IMR-90 (cell line): ENCODE measurements around the gene CABCOCO1. TPM values are rescaled to one million over a fixed set of nuclear protein-coding genes. Genes with fewer than 3 reads are reported as not detected.

Experiments used
- ATAC-seq: fragments of 200-7000 bp; cut with Tn5 transposase; 2 replicates; pipeline ENCODE4 v1.9.1; 2020; ENCODE audit warnings: low read depth, mild to moderate bottlenecking, moderate library complexity
- BruUV-seq: library from RNA; stranded (reverse); fragments of 400-500 nt; replicated peaks from 2 replicates; lab custom pipeline; 2021; lab: Mats Ljungman, UMichigan
- CTCF ChIA-PET: fragments of 300-600 bp; formaldehyde crosslinking; extraction: SDS; loops from one replicate; lab custom pipeline; 2021; ENCODE audit warnings: antibody characterized with exemption; lab: Yijun Ruan, JAX
- POLR2A ChIA-PET: fragments of 300-600 bp; sonication (Branson Sonifier 250); formaldehyde crosslinking; loops from one replicate; lab custom pipeline; 2022; ENCODE audit warnings: antibody characterized with exemption; ENCODE audit not compliant: unreplicated experiment; lab: Charles Lee
- DNase-seq: peaks from one replicate; pipeline ENCODE4 v3.0.0; 2013
- H2AFZ ChIP-seq: replicated peaks from 2 replicates; pipeline ENCODE3; 2013; ENCODE audit warnings: low read length, mild to moderate bottlenecking; ENCODE audit not compliant: poor library complexity
- H2AK5ac ChIP-seq: 2 replicates; pipeline ENCODE4 v1.6.1; 2013; ENCODE audit warnings: low read depth, low read length, inconsistent platforms
- H2AK9ac ChIP-seq: replicated peaks from 2 replicates; pipeline ENCODE3; 2013; ENCODE audit warnings: mild to moderate bottlenecking, low read depth, low read length, moderate library complexity; ENCODE audit not compliant: poor library complexity
- H2BK120ac ChIP-seq: 2 replicates; pipeline ENCODE4 v1.6.1; 2013; ENCODE audit warnings: low read depth, low read length, inconsistent platforms
- H2BK15ac ChIP-seq: 3 replicates; pipeline ENCODE4 v1.6.1; 2013; ENCODE audit warnings: low read depth, low read length, inconsistent platforms
- H2BK20ac ChIP-seq: 2 replicates; pipeline ENCODE4 v1.6.1; 2013; ENCODE audit warnings: low read depth, mild to moderate bottlenecking, inconsistent platforms, low read length, moderate library complexity
- H2BK5ac ChIP-seq: 2 replicates; pipeline ENCODE4 v1.6.1; 2013; ENCODE audit warnings: mild to moderate bottlenecking, low read depth, low read length, inconsistent platforms; ENCODE audit not compliant: poor library complexity, severe bottlenecking
- H3K14ac ChIP-seq: replicated peaks from 2 replicates; pipeline ENCODE4 v1.6.1; 2013; ENCODE audit warnings: low read depth, low read length, inconsistent platforms
- H3K18ac ChIP-seq: 2 replicates; pipeline ENCODE4 v1.6.1; 2013; ENCODE audit warnings: low read depth, low read length, control low read depth
- H3K23ac ChIP-seq: 2 replicates; pipeline ENCODE4 v1.6.1; 2013; ENCODE audit warnings: low read depth, low read length, inconsistent platforms
- H3K27ac ChIP-seq: 2 replicates; pipeline ENCODE4 v1.5.1; 2013; ENCODE audit warnings: mild to moderate bottlenecking, control low read depth, low read length; ENCODE audit not compliant: insufficient read depth
- H3K27me3 ChIP-seq: 2 replicates; pipeline ENCODE4 v1.6.1; 2013; ENCODE audit warnings: low read length; ENCODE audit not compliant: control insufficient read depth, insufficient read depth
- H3K36me3 ChIP-seq: 2 replicates; pipeline ENCODE4 v1.6.1; 2013; ENCODE audit warnings: low read length, mixed read lengths; ENCODE audit not compliant: control insufficient read depth, insufficient read depth
- H3K4ac ChIP-seq: 2 replicates; pipeline ENCODE4 v1.6.1; 2013; ENCODE audit warnings: low read depth, low read length, inconsistent platforms
- H3K4me1 ChIP-seq: 2 replicates; pipeline ENCODE4 v1.6.1; 2013; ENCODE audit warnings: low read length, mixed read lengths; ENCODE audit not compliant: control insufficient read depth, insufficient read depth
- H3K4me2 ChIP-seq: 2 replicates; pipeline ENCODE4 v1.6.1; 2013; ENCODE audit warnings: low read depth, mild to moderate bottlenecking, control low read depth, low read length, moderate library complexity
- H3K4me3 ChIP-seq: 2 replicates; pipeline ENCODE4 v1.5.1; 2013; ENCODE audit warnings: low read depth, mild to moderate bottlenecking, control low read depth, low read length, moderate library complexity; ENCODE audit not compliant: insufficient read depth
- H3K56ac ChIP-seq: 2 replicates; pipeline ENCODE4 v1.6.1; 2013; ENCODE audit warnings: low read length, inconsistent platforms; ENCODE audit not compliant: insufficient read depth; ENCODE audit errors: extremely low read depth
- H3K79me1 ChIP-seq, 2 experiments: 2 replicates each; pipeline ENCODE4 v1.6.1; 2013; ENCODE audit warnings: low read length in 2 of 2, inconsistent platforms in 1 of 2, low read depth in 1 of 2
- H3K9ac ChIP-seq: 2 replicates; pipeline ENCODE4 v1.6.1; 2013; ENCODE audit warnings: low read depth, low read length, control low read depth
- H3K9me1 ChIP-seq: 2 replicates; pipeline ENCODE4 v1.6.1; 2013; ENCODE audit warnings: low read length, inconsistent platforms; ENCODE audit not compliant: insufficient read depth
- H3K9me3 ChIP-seq: 2 replicates; pipeline ENCODE4 v1.6.1; 2013; ENCODE audit warnings: low read length; ENCODE audit not compliant: control insufficient read depth, insufficient read depth
- H4K20me1 ChIP-seq: 2 replicates; pipeline ENCODE4 v1.6.1; 2013; ENCODE audit warnings: low read length, inconsistent platforms; ENCODE audit not compliant: insufficient read depth
- H4K5ac ChIP-seq: 2 replicates; pipeline ENCODE4 v1.6.1; 2013; ENCODE audit warnings: mild to moderate bottlenecking, low read depth, low read length, control low read depth
- H4K8ac ChIP-seq, 2 experiments: 2 replicates each; pipeline ENCODE4 v1.6.1; 2013; ENCODE audit warnings: low read depth in 2 of 2, low read length in 2 of 2, control low read depth in 1 of 2, inconsistent platforms in 1 of 2
- H4K91ac ChIP-seq: 2 replicates; pipeline ENCODE4 v1.6.1; 2013; ENCODE audit warnings: low read depth, low read length, inconsistent platforms; ENCODE audit not compliant: insufficient read depth
- CEBPB ChIP-seq: IDR thresholded peaks from 2 replicates; pipeline ENCODE4 v1.6.1; 2012; ENCODE audit warnings: low read depth, low read length, improper control_type of control experiment
- CHD1 ChIP-seq: IDR thresholded peaks from 2 replicates; pipeline ENCODE4 v1.6.1; 2012; ENCODE audit warnings: low read depth, low read length, improper control_type of control experiment
- FOS ChIP-seq: fragments of 150-350 bp; IDR thresholded peaks from 2 replicates; pipeline ENCODE4 v1.6.1; 2016; ENCODE audit warnings: low read depth, low read length
- MAFK ChIP-seq: IDR thresholded peaks from 2 replicates; pipeline ENCODE4 v1.6.1; 2012; ENCODE audit warnings: low read depth, low read length, improper control_type of control experiment
- MAZ ChIP-seq: IDR thresholded peaks from 2 replicates; pipeline ENCODE4 v1.6.1; 2012; ENCODE audit warnings: low read depth, mild to moderate bottlenecking, low read length, improper control_type of control experiment, moderate library complexity, borderline replicate concordance
- NFE2L2 ChIP-seq: fragments of 150-350 bp; IDR thresholded peaks from 2 replicates; pipeline ENCODE4 v1.6.1; 2016; ENCODE audit warnings: low read depth, mild to moderate bottlenecking, low read length
- POLR2A ChIP-seq: IDR thresholded peaks from 2 replicates; pipeline ENCODE4 v1.6.1; 2012; ENCODE audit warnings: mild to moderate bottlenecking, low read depth, low read length
- RAD21 ChIP-seq: IDR thresholded peaks from 2 replicates; pipeline ENCODE4 v1.6.1; 2012; ENCODE audit warnings: low read length, improper control_type of control experiment
- RFX5 ChIP-seq: IDR thresholded peaks from 2 replicates; pipeline ENCODE4 v1.8.0; 2012; ENCODE audit warnings: low read depth, mild to moderate bottlenecking, low read length, moderate library complexity
- SMC3 ChIP-seq: fragments of 150-350 bp; IDR thresholded peaks from 2 replicates; pipeline ENCODE4 v1.6.1; 2016; ENCODE audit warnings: low read depth, mild to moderate bottlenecking, antibody characterized with exemption, low read length, moderate library complexity
- WGBS, 2 experiments: methylation state at CpG; one replicate each; pipeline versions ENCODE4 v1.1.5 to v1.1.7; 2013; ENCODE audit warnings: missing lambda C conversion rate in 2 of 2; ENCODE audit not compliant: insufficient read length in 1 of 2; ENCODE audit errors: extremely low coverage in 2 of 2; 5-methylcytosine and 5-hydroxymethylcytosine counted together
- dilution Hi-C: fragments of 300-500 bp; cut with HindIII; formaldehyde crosslinking; loops from one replicate; pipeline ENCODE4 v1.14.3; 2018; ENCODE audit warnings: low sequenced_read_pairs; ENCODE audit not compliant: unreplicated experiment
- in situ Hi-C: fragments of 300-500 bp; cut with MboI; formaldehyde crosslinking; loops from 3 replicates; pipeline ENCODE4 v1.14.3; 2019; ENCODE audit warnings: low sequenced_read_pairs, inconsistent platforms, mixed read lengths
- intact Hi-C: fragments of 100-400 bp; cut with micrococcal nuclease; formaldehyde crosslinking; loops from 2 replicates; pipeline ENCODE4 v1.10.0; 2022
- polyA plus RNA-seq, 3 experiments: library from polyadenylated mRNA; depleted of rRNA; stranded (reverse); fragments of >200 nt; gene quantifications; 2 replicates each; pipeline ENCODE4 v1.2.3, GENCODE V29; 2012; ENCODE audit warnings: low replicate concordance in 1 of 3
- total RNA-seq: library from RNA; depleted of rRNA; stranded (reverse); fragments of >200 nt; gene quantifications from 2 replicates; pipeline ENCODE4 v1.2.3, GENCODE V29; 2012
- TF ChIP-seq, protein P1 (sequence below): fragments of 150-350 bp; IDR thresholded peaks from 2 replicates; pipeline ENCODE4 v1.6.1; 2016; ENCODE audit warnings: low read depth, mild to moderate bottlenecking, low read length, moderate library complexity, borderline replicate concordance
- TF ChIP-seq, protein P2 (sequence below): conservative IDR thresholded peaks from 2 replicates; pipeline ENCODE4 v1.5.1; 2012; ENCODE audit warnings: mild to moderate bottlenecking, low read depth, low read length, improper control_type of control experiment
- TF ChIP-seq, protein P3 (sequence below): fragments of 150-350 bp; IDR thresholded peaks from 2 replicates; pipeline ENCODE4 v1.6.1; 2017; ENCODE audit warnings: mild to moderate bottlenecking, antibody characterized with exemption, low read length, low read depth

CABCOCO1 gene
- total and polyA plus RNA-seq, 2 of the 4 experiments (the other 2 are of a cell fraction), result 0.18 to 0.31 TPM

DNA sequence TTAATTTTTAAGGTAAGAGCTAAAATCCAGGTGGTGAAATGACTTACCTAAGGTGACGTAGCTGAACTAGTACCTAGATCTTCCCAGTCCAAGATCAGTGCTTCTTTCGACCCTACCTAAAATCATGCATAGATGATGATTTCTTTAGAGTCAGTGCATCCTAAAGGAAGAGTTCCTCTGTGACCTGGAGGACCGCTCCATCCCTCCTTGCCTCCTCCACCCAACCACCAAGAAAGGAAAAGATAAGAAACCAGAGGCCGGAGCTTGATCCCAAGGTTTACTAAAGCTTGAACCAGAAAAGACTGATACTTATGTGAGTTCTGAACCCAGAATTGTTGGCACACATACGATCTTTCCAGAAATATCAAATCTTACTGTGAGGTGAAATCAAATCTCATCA lies 101.8 kb downstream of the CABCOCO1 start:
- POLR2A ChIA-PET, result no interaction called here
- TF ChIP-seq CEBPB (no peak), RAD21 (no peak), MAFK (no peak), CHD1 (no peak), SMC3 (no peak), FOS (no peak), NFE2L2 (no peak), RFX5 (no peak), MAZ (no peak), POLR2A (no peak)
- TF ChIP-seq, protein P1, sequence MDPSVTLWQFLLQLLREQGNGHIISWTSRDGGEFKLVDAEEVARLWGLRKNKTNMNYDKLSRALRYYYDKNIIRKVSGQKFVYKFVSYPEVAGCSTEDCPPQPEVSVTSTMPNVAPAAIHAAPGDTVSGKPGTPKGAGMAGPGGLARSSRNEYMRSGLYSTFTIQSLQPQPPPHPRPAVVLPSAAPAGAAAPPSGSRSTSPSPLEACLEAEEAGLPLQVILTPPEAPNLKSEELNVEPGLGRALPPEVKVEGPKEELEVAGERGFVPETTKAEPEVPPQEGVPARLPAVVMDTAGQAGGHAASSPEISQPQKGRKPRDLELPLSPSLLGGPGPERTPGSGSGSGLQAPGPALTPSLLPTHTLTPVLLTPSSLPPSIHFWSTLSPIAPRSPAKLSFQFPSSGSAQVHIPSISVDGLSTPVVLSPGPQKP, result no peak
- TF ChIP-seq, protein P2, sequence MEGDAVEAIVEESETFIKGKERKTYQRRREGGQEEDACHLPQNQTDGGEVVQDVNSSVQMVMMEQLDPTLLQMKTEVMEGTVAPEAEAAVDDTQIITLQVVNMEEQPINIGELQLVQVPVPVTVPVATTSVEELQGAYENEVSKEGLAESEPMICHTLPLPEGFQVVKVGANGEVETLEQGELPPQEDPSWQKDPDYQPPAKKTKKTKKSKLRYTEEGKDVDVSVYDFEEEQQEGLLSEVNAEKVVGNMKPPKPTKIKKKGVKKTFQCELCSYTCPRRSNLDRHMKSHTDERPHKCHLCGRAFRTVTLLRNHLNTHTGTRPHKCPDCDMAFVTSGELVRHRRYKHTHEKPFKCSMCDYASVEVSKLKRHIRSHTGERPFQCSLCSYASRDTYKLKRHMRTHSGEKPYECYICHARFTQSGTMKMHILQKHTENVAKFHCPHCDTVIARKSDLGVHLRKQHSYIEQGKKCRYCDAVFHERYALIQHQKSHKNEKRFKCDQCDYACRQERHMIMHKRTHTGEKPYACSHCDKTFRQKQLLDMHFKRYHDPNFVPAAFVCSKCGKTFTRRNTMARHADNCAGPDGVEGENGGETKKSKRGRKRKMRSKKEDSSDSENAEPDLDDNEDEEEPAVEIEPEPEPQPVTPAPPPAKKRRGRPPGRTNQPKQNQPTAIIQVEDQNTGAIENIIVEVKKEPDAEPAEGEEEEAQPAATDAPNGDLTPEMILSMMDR, result no peak
- TF ChIP-seq, protein P3, sequence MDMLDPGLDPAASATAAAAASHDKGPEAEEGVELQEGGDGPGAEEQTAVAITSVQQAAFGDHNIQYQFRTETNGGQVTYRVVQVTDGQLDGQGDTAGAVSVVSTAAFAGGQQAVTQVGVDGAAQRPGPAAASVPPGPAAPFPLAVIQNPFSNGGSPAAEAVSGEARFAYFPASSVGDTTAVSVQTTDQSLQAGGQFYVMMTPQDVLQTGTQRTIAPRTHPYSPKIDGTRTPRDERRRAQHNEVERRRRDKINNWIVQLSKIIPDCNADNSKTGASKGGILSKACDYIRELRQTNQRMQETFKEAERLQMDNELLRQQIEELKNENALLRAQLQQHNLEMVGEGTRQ, result no peak
- CTCF ChIA-PET, result interaction anchor here (0.6 kb wide), 1 partner anchor 61 kb away, joined by 3 read pairs; no protein-coding TSS in a partner anchor
- H3K18ac ChIP-seq, result no peak overlapping the region
- H2BK120ac ChIP-seq, result no peak overlapping the region
- intact Hi-C loops (loop anchor here (5.0 kb wide), 1 partner anchor 63 kb away; no protein-coding TSS in a partner anchor), in situ Hi-C loops (no loop called here), dilution Hi-C loops (no loop called here)
- no peak overlapping the region for H2AFZ ChIP-seq
- no peak overlapping the region for H4K91ac ChIP-seq
- no peaks in the 10 kb centered on the region for H3K36me3 ChIP-seq
- DNase-seq (no peak), ATAC-seq (no peak)
- H2BK15ac ChIP-seq, result no peak overlapping the region
- H3K14ac ChIP-seq, result no peak overlapping the region
- no peak overlapping the region for H4K8ac ChIP-seq
- H3K23ac ChIP-seq, result no peak overlapping the region
- H3K27me3 ChIP-seq, result no peaks in the 10 kb centered on the region
- no peak overlapping the region for H3K27ac ChIP-seq
- no peak overlapping the region for H2AK5ac ChIP-seq
- H2BK20ac ChIP-seq, result no peak overlapping the region
- no peaks in the 10 kb centered on the region for H4K20me1 ChIP-seq
- no peak overlapping the region for H3K9ac ChIP-seq
- no peak overlapping the region for H3K4ac ChIP-seq
- H4K5ac ChIP-seq, result no peak overlapping the region
- H3K9me1 ChIP-seq, result 0 out of 2 replicates have a peak, but pooled peaks cover 3% of the 10 kb centered on the region
- H3K9me3 ChIP-seq, result no peaks in the 10 kb centered on the region
- H3K4me3 ChIP-seq, result no peak overlapping the region
- WGBS, 2 experiments, result no CpG with 5 or more reads among the region's 5 CpGs
- H2AK9ac ChIP-seq, result no peak overlapping the region
- no peaks in the 10 kb centered on the region for H3K79me1 ChIP-seq
- no peak overlapping the region for H3K56ac ChIP-seq
- no peak overlapping the region for H2BK5ac ChIP-seq
- H3K4me1 ChIP-seq, result peaks cover 7% of the 10 kb centered on the region
- no peak overlapping the region for H3K4me2 ChIP-seq
- no TSS peak for BruUV-seq
